Osteoblast (primary cell): ENCODE data around the gene KCTD1. TPM values are rescaled to one million over a fixed set of nuclear protein-coding genes. Genes with fewer than 3 reads are reported as not detected.

ENCODE experiments used
- DNase-seq: peaks from one replicate; pipeline ENCODE4 v3.0.0; 2011; ENCODE audit warnings: low spot score, mixed read lengths; ENCODE audit not compliant: insufficient read length; ENCODE audit errors: missing footprints
- H2AFZ ChIP-seq: 2 replicates; pipeline ENCODE4 v1.6.0; 2011; ENCODE audit warnings: mild to moderate bottlenecking, low read length
- H3K27ac ChIP-seq: 2 replicates; pipeline ENCODE4 v1.5.1; 2011; ENCODE audit warnings: mild to moderate bottlenecking, low read depth, low read length, moderate library complexity
- H3K27me3 ChIP-seq: 2 replicates; pipeline ENCODE4 v1.6.0; 2012; ENCODE audit warnings: mild to moderate bottlenecking, control low read depth, inconsistent platforms, low read length, moderate library complexity; ENCODE audit not compliant: insufficient read depth
- H3K36me3 ChIP-seq: 2 replicates; pipeline ENCODE4 v1.5.1; 2011; ENCODE audit warnings: mild to moderate bottlenecking, low read length, control low read depth, moderate library complexity; ENCODE audit not compliant: insufficient read depth
- H3K4me1 ChIP-seq: 2 replicates; pipeline ENCODE4 v1.5.1; 2011; ENCODE audit warnings: mild to moderate bottlenecking, low read length, control low read depth, moderate library complexity; ENCODE audit not compliant: insufficient read depth
- H3K4me2 ChIP-seq: 2 replicates; pipeline ENCODE4 v1.6.0; 2011; ENCODE audit warnings: mild to moderate bottlenecking, low read length; ENCODE audit not compliant: insufficient read depth
- H3K4me3 ChIP-seq: fragments of 200-600 bp; sonication (generic); 3 replicates; pipeline ENCODE4 v1.5.1; 2012; ENCODE audit warnings: mild to moderate bottlenecking, low read length, inconsistent platforms; ENCODE audit not compliant: insufficient read depth
- H3K79me2 ChIP-seq: 2 replicates; pipeline ENCODE4 v1.6.0; 2012; ENCODE audit warnings: mild to moderate bottlenecking, low read length, control low read depth, inconsistent platforms; ENCODE audit not compliant: insufficient read depth
- H3K9me3 ChIP-seq: 2 replicates; pipeline ENCODE4 v1.5.1; 2011; ENCODE audit warnings: low read depth, low read length, control low read depth
- H4K20me1 ChIP-seq: 2 replicates; pipeline ENCODE4 v1.6.0; 2012; ENCODE audit warnings: mild to moderate bottlenecking, low read length, control low read depth; ENCODE audit not compliant: insufficient read depth
- CTCF ChIP-seq: IDR thresholded peaks from 2 replicates; pipeline ENCODE4 v1.5.1; 2011; ENCODE audit warnings: mild to moderate bottlenecking, low read depth, low read length, moderate library complexity; ENCODE audit errors: extremely low read depth
- total RNA-seq: library from RNA; depleted of rRNA; stranded (reverse); fragments of >200 nt; gene quantifications from 2 replicates; pipeline ENCODE4 v1.2.3, GENCODE V29; 2012

KCTD1 gene
- total RNA-seq, 1 donor: 14.8 TPM

- DNase-seq: no peak
- H3K4me2 ChIP-seq: no peak overlapping the region
- TF ChIP-seq CTCF: no peak
- H2AFZ ChIP-seq: no peak overlapping the region
- H3K4me1 ChIP-seq: peaks cover 11% of the 10 kb centered on the region
- no peak overlapping the region for H3K4me3 ChIP-seq
- no peaks in the 10 kb centered on the region for H3K9me3 ChIP-seq
- no peak overlapping the region for H3K27ac ChIP-seq
- H3K36me3 ChIP-seq: no peaks in the 10 kb centered on the region
- H4K20me1 ChIP-seq: no peaks in the 10 kb centered on the region
- no peaks in the 10 kb centered on the region for H3K27me3 ChIP-seq
- H3K79me2 ChIP-seq: no peaks in the 10 kb centered on the region
Measured at GRCh38 chr18:26436176-26437051, 111.9 kb downstream of the KCTD1 start.

- Histone ChIP-seq H3K36me3 (no peaks in the 10 kb centered on the region), H3K27me3 (no peaks in the 10 kb centered on the region), H2AFZ (no peak overlapping the region), H3K79me2 (no peaks in the 10 kb centered on the region), H3K9me3 (no peaks in the 10 kb centered on the region), H3K4me3 (no peak overlapping the region), H3K4me2 (no peak overlapping the region), H3K4me1 (peaks cover 11% of the 10 kb centered on the region), H4K20me1 (no peaks in the 10 kb centered on the region), H3K27ac (no peak overlapping the region)
- TF ChIP-seq CTCF: no peak
- DNase-seq: no peak
Measured at GRCh38 chr18:26435415-26436095, 112.8 kb downstream of the KCTD1 start.

- H3K9me3 ChIP-seq: no peaks in the 10 kb centered on the region
- H3K4me3 ChIP-seq: no peak overlapping the region
- peaks cover 13% of the 10 kb centered on the region for H3K4me1 ChIP-seq
- no peaks in the 10 kb centered on the region for H3K27me3 ChIP-seq
- no peaks in the 10 kb centered on the region for H4K20me1 ChIP-seq
- no peak overlapping the region for H2AFZ ChIP-seq
- DNase-seq: no peak
- no peak for TF ChIP-seq CTCF
- no peak overlapping the region for H3K4me2 ChIP-seq
- H3K79me2 ChIP-seq: no peaks in the 10 kb centered on the region
- no peak overlapping the region for H3K27ac ChIP-seq
- no peaks in the 10 kb centered on the region for H3K36me3 ChIP-seq
Measured at GRCh38 chr18:26434887-26435286, 113.5 kb downstream of the KCTD1 start.
